Measurements from ENCODE around the gene IL12RB1.

- TF ChIP-seq MAX (IDR thresholded peaks at IDR 0.05; ENCODE audit: low read depth, low read length) (no peak), CHD2 (IDR thresholded peaks at IDR 0.05; ENCODE audit: borderline replicate concordance, low read depth, low read length) (no peak)
Observed at GRCh38 chr19:18029617-18030338, 57.0 kb downstream of the IL12RB1 start.

Data from GM12878 (cell line).